Ascending aorta (tissue), 2 donors: Measurements from ENCODE around the gene MRPS18B. TPM values are rescaled to one million over a fixed set of nuclear protein-coding genes. Genes with fewer than 3 reads are reported as not detected.

ENCODE experiments used
- DNase-seq, 2 donors: peaks; one replicate each; pipeline ENCODE4 v3.0.0-alpha.2; 2019; ENCODE audit warnings: low spot score in 2 of 2
- H3K27ac ChIP-seq, 2 donors: fragments of 200-600 bp; sonication (generic); one replicate each; pipeline ENCODE4 v1.5.1; 2016 to 2017; ENCODE audit warnings: mild to moderate bottlenecking in 1 of 2
- H3K27me3 ChIP-seq: fragments of 200-600 bp; sonication (generic); one replicate; pipeline ENCODE4 v1.5.1; 2017
- H3K36me3 ChIP-seq, 2 donors: fragments of 200-600 bp; sonication (generic); one replicate each; pipeline ENCODE4 v1.5.1; 2016
- H3K4me1 ChIP-seq, 2 donors: fragments of 200-600 bp; sonication (generic); one replicate each; pipeline ENCODE4 v1.5.1; 2016 to 2017; ENCODE audit warnings: mild to moderate bottlenecking in 1 of 2
- H3K4me3 ChIP-seq, 2 donors: fragments of 200-600 bp; sonication (generic); one replicate each; pipeline ENCODE4 v1.5.1; 2016 to 2017; ENCODE audit warnings: mild to moderate bottlenecking in 1 of 2
- H3K9me3 ChIP-seq, 2 donors: fragments of 200-600 bp; sonication (generic); one replicate each; pipeline ENCODE4 v1.5.1; 2016
- CTCF ChIP-seq, 3 experiments: fragments of 200-600 bp in 2 of 3; fragments of 450-650 bp in 1 of 3; sonication (generic) in 2 of 3; IDR thresholded peaks; one replicate each; pipeline ENCODE4 v1.5.1; 2016 to 2019; ENCODE audit warnings: antibody characterized with exemption in 3 of 3, mild to moderate bottlenecking in 1 of 3, moderate library complexity in 1 of 3
- intact Hi-C: fragments of 100-400 bp; cut with DNase I; formaldehyde crosslinking; loops from one replicate; pipeline ENCODE4 v1.15.1; 2023
- total RNA-seq: library from RNA; depleted of rRNA; stranded (reverse); fragments of >200 nt; gene quantifications from one replicate; pipeline ENCODE4 v1.1.0, GENCODE V29; 2016

Gene MRPS18B
- total RNA-seq, 1 donor from 2014 or later: 33.0 TPM

GRCh38 chr6:30598912-30599624, 18.6 kb upstream of the MRPS18B start:
- TF ChIP-seq CTCF (IDR thresholded peaks at IDR 0.05): no peak
- no peaks in the 10 kb centered on the region for H3K4me1 ChIP-seq
- H3K4me3 ChIP-seq: no peak overlapping the region
- H3K27ac ChIP-seq: no peak overlapping the region
- H3K36me3 ChIP-seq: peaks cover 38 to 50% of the 10 kb centered on the region in 2 donors
- H3K9me3 ChIP-seq: no peaks in the 10 kb centered on the region
- DNase-seq: no peak
- H3K27me3 ChIP-seq: no peaks in the 10 kb centered on the region
- intact Hi-C loops: loop anchor here (5.0 kb wide), 1 partner anchor 57 kb away; no protein-coding TSS in a partner anchor

- H3K27me3 ChIP-seq: no peaks in the 10 kb centered on the region
- no peak overlapping the region for H3K27ac ChIP-seq
- no peak for TF ChIP-seq CTCF (IDR thresholded peaks at IDR 0.05)
- H3K4me1 ChIP-seq: no peaks in the 10 kb centered on the region
- intact Hi-C loops: loop anchor here (5.0 kb wide), 1 partner anchor 57 kb away; no protein-coding TSS in a partner anchor
- H3K9me3 ChIP-seq: no peaks in the 10 kb centered on the region
- DNase-seq: no peak
- peaks cover 45 to 50% of the 10 kb centered on the region in 2 donors for H3K36me3 ChIP-seq
- H3K4me3 ChIP-seq: no peak overlapping the region
These were observed 17.9 kb upstream of the MRPS18B start for GRCh38 chr6:30599625-30600324.

- TF ChIP-seq CTCF (IDR thresholded peaks at IDR 0.05): no peak
- Histone ChIP-seq H3K4me3 (no peak overlapping the region), H3K27ac (no peak overlapping the region), H3K4me1 (no peaks in the 10 kb centered on the region), H3K27me3 (no peaks in the 10 kb centered on the region), H3K36me3 (peaks cover 52 to 53% of the 10 kb centered on the region in 2 donors), H3K9me3 (no peaks in the 10 kb centered on the region)
- intact Hi-C loops: no loop called here
- DNase-seq: no peak
These were observed 17.1 kb upstream of the MRPS18B start for GRCh38 chr6:30600451-30600961.

GRCh38 chr6:30601436-30601814, 16.2 kb upstream of the MRPS18B start:
- H3K4me1 ChIP-seq: no peaks in the 10 kb centered on the region
- intact Hi-C loops: no loop called here
- DNase-seq: no peak
- no peak for TF ChIP-seq CTCF (IDR thresholded peaks at IDR 0.05)
- no peak overlapping the region for H3K27ac ChIP-seq
- no peaks in the 10 kb centered on the region for H3K27me3 ChIP-seq
- H3K9me3 ChIP-seq: no peaks in the 10 kb centered on the region
- H3K4me3 ChIP-seq: no peak overlapping the region
- H3K36me3 ChIP-seq: peaks cover 61 to 62% of the 10 kb centered on the region in 2 donors

GRCh38 chr6:30601815-30602641, 15.6 kb upstream of the MRPS18B start:
- intact Hi-C loops: no loop called here
- Histone ChIP-seq H3K27ac (no peak overlapping the region), H3K4me3 (no peak overlapping the region), H3K9me3 (no peaks in the 10 kb centered on the region), H3K36me3 (peaks cover 65 to 67% of the 10 kb centered on the region in 2 donors), H3K27me3 (no peaks in the 10 kb centered on the region), H3K4me1 (no peaks in the 10 kb centered on the region)
- DNase-seq: no peak
- TF ChIP-seq CTCF (IDR thresholded peaks at IDR 0.05): no peak
